ENCODE results near the gene ITGB2.
"Not testable (repeated sequence)": the region's sequence is repeated elsewhere in the genome, so short reads cannot be mapped to it uniquely, and the experiment has no call there.

ITGB2 gene

GRCh38 chr21:44925378-44925755 lies 4.7 kb upstream of the ITGB2 start:
- no peak for DNase-seq

DNA sequence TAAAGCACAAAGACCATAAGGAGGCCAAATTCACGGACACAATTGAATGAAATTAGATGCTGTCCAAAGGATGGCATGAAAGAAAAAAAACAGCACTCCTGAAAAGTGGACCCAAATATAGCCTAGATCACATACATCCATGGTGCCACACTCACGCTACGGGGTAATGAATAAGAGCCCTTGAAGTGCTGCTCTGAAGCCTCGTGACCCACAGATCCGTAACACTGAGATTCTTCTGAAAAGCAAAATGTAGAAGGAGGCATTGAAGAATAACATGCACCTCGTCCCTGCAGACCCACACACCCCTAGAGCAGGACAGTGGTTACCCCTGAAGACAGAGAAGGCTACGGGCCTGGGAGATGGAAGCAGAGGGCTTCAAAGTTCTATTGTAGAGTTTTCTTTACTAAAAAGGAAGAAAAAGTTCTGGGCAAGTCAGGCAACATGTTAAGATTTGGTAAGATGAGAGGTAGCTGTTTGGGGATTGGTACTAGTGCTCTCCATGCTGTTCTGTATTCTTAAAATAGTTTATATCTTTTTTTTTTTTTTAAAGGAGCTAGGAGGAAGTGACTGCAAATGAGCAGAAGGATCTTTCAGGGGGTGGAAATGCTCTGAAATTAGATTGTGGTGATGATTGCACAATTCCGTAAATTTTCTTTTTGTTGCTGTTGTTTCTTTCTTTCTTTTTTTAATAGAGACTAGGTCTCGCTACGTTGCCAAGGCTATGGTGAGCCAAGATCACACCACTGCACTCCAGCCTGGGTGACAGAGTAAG lies 4.1 kb upstream of the ITGB2 start:
- peak; percentile 55 for DNase-seq

DNA sequence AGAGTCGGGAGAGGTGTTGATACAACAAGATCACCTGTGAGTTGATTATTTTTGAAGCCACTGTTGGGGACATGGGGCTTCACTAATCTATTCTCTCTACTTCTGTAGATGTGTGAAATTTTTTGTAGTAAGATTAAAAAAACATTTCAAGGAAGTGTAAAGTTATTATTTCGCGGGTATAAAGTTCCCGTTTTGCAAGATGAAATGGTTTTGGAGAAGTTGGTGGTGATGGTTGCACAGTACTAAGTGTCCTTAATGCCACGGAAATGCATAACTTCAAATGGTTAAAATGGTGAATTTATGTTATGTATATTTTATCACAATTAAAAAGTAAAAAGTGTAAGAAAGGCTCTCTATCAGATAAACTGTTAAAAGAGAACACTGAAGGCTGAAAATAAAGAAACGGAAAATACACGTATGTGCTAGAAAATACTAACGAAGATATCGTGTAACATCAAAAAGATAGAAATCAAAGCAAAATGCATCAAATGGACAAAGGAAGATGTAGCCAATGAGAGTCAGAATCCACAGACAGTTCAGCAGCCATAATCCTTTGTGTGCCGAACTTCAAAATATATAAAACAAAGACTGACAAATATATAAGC lies 2.9 kb upstream of the ITGB2 start:
- DNase-seq, result peak; percentile 61

DNA sequence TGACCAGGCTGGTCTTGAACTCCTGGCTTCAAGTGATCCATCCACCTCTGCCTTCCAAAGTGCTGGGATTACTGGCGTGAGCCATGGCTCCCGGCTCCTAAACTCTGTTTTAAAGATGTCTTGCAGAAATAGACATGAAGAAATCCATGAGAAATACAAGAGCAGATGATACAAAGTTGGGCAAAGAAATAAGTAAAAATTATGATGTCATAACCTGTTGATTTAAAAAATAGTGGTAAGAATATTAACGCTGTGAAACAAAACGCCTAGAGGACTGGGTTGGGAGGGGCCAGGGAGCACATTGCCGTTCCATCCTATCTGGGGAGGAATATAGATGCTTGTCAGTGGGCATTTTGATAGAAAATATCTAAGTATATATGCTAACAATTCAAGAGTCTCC lies 1.2 kb upstream of the ITGB2 start:
- no peak for DNase-seq

GRCh38 chr21:44919913-44920693 lies 596 bp downstream of the ITGB2 start:
- DNase-seq, result no peak

DNA sequence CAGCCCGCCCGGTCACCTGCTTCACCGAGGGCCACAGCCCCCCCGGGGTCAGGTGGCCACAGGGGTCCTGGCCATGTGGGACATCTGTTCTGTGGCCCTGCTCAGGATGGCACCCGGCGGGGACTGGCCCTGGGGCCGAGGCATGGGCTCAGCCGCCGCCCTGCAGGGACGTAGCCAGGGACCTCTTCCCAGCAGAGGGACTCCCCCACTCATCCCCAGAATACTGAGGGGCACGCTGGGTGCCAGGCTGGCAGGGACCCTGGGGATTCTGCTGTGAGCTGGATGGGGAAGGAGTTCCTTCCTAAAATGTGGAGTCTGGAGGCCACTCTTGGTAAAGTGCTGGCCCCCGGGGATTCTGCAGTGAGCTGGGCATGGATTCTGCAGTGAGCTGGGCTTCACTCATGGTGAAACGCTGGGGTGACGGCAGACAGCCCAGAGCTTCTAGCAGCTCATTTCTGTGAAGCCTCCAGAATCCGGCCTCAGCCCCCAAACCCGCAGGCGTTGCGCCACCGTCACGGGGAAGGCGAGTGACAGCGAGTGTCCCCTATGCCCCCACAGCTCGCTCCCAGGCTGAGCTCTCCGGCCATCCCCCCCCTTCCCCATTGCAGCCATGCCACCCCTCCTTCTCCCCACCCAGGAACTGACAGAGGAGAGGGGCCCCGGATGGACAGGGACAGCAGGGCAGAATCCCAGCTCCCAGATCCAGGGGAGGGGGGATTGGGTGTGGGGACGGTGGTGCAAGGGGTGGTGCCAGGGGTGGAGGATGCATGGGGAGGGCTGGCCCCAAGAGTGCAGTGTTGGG lies 1.4 kb downstream of the ITGB2 start:
- peak; percentile 60 for DNase-seq

DNA sequence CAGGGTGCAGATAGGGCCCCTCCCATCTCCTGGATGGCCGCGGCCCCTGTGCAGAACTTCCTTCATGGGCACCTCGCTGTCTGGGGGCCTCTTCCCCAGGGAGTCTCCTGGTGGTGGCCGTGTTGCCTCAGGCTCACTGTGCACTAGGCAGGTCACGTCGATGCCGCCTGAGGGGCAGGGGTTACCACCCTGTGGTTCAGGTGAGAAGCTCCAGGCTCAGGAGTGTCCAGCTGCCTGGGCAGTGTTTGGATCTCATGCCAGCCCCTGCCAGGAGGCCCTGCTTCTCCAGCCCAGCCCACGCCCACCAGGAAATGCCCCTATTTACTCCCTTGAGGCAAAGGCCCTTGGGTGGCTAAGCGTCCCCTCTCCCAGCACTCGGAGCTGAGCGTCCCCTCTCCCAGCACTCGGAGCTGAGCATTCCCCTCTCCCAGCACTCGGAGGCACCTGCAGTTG lies 2.1 kb downstream of the ITGB2 start:
- DNase-seq, result no peak

DNA sequence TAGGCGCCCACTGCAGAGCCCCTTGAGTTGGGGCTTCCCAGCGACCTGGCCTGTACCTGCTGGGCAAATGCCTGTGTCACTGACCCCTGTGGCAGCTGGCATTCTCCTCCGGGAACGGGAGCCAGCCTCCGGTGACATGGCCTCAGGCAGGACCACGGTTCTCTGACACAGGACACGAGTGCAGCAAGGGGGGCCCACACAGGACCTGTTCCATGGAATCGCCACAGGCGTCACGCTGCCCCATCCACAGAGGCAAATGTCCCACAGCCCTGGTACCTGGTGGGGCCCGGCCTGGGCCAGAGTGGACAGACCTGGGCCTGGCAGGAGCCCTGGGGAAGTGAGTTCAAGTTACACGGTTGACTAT lies 2.6 kb downstream of the ITGB2 start:
- no peak for DNase-seq

DNA sequence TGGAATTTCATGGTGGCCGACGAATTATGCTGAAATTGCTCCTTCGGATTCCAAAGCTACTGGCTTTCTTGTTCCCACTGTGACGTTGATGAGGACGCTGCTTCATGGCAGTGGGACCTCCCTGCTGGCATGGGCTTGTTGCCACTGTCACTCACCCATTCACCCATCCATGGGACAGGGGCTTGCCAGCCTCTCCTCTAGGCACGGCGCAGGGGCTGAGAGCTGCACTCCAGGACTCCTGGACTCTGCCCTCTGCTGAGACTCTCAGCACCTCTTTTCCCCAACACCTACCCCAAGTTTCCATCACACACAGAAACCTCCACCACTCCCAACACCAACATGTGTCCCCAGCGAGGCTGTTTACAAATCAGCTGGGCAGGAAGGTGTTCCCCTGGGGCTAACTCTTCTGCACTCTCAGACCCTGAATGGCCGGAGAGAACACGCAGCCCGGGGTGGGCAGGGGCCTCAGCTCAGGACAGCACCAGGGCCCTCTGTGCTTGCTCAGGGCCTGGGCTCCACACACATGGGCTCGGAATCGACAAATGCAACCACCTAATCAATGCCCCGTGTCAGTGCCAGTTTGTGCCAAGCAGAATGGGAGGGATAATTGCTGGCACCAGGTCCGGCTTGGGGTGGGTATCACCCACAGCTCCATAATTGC lies 3.1 kb downstream of the ITGB2 start:
- no peak for DNase-seq

GRCh38 chr21:44916965-44917364 lies 3.7 kb downstream of the ITGB2 start:
- DNase-seq, result no peak

GRCh38 chr21:44914176-44914874 lies 6.4 kb downstream of the ITGB2 start:
- peak; percentile 81 for DNase-seq

DNA sequence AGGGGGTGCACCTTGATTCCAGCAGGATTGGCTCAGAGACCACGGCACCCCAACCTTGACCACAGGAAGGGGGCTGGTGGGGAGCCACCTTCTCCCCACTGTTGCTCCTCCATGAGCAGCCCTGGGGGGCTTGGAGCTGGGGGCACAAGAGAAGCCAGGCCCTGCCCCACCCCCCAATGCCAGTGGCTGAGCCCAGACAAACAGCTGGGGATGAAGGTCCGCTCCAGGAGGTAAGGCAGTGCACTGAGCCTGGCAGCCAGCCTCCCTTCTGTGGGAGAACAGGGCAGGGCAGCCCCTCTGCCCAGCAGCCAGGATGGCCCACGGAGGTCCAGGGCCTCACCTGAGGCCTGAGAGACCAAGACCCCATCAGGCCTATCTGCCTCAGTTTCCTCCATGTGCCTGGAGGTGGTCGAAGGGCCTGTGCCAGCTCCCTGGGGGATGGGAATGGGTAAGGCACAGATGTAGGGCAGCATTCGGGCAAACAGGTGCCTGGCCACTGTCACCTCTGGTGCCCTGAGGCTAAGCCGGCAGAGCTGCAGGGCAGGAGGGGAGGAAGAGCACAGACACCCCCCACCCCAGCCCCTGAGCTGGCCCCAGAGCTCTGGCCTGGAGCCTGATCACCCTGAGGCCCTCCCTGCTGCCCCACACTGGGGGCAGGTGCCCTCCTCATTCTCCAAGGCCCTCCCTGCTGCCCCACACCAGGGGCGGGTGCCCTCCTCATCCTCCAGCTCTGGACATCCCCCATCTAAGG lies 7.1 kb downstream of the ITGB2 start:
- DNase-seq, result no peak

GRCh38 chr21:44912506-44913412 lies 7.9 kb downstream of the ITGB2 start:
- not testable (repeated sequence) for DNase-seq

- no peak for DNase-seq
Observed at GRCh38 chr21:44912158-44912473, 8.6 kb downstream of the ITGB2 start.

GRCh38 chr21:44911384-44912157 lies 9.1 kb downstream of the ITGB2 start:
- no peak for DNase-seq

DNA sequence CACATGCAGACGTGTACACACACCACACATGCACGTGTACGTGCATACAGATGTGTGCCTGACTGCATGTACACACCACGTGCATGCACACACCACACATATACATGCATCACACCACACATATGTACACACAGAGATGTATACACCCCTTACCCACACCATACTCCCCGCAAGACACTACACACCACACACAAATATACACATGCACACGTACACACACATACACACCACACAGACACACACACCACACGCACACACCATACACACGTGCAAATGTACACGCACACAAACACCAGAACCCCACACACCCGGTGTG lies 9.7 kb downstream of the ITGB2 start:
- DNase-seq, result no peak

DNA sequence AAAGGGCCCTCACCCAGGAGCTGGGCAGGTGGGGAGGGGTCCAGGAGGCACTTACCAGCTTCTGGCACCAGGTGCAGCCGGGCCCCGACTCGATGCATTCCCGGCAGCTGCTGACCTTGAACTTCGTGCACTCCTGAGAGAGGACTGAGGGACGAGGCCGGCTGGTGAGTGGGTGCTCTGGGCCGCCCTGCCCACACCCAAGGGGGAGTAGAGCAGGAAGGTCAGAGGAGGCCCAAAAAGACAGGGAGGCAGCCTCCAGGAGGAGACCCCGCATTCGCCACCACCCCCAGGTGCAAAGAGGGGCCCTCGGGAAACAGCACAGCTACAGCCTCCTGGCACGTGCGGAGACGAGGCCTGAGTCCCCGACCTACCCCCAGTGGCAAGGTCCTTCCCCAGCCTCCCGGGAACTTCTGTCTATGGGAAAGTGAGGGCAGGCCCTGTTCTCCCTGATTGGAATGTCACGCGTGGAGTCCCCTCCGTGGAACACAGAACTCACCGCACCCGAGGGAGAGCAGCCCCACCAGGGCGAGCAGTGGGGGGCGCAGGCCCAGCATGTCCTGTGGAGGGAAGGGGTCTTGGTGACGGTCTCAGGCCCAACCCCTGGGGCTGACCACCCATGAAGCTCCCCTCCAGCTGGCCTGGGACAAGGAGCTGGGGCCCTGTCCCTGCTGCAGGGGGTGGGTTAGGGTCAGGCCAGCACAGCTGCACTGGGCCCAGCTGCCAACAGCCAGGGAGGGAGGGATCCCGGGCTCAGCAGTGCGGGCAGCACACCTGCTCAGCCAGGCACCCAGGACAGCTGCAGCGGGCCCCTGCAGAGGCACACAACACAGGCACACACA lies 10.3 kb downstream of the ITGB2 start:
- no peak for DNase-seq

- no peak for DNase-seq
Observed at GRCh38 chr21:44909719-44910118, 11.0 kb downstream of the ITGB2 start.

DNA sequence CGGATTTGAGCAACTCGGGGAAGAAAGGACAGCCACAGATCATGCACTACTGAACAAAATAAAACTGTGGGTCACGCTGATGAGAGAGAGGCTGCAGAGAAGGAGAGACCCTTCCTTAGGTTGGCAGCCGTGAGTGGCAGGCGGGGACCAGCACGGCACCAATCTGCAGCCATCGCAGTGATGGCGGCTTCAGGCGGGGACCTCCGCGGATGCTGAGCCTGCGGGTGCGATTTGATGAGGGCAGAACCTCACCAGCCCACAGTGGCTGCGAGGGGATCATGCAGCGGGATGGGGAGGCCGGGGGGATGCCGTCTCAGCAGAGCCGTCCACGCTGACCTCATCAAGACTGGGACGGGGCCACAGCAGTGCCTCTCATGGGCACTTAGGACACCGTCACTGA lies 11.8 kb downstream of the ITGB2 start:
- no peak for DNase-seq
